Fibroblast of pulmonary artery (primary cell): ENCODE results near the gene ZNF865.

Experiments used
- DNase-seq: peaks from one replicate; pipeline ENCODE4 v3.0.0-alpha.2; 2010; ENCODE audit warnings: low read depth
- H3K4me3 ChIP-seq: replicated peaks from 2 replicates; pipeline ENCODE4 v1.5.1; 2011; ENCODE audit warnings: low read depth, mild to moderate bottlenecking, control low read depth, low read length, moderate library complexity
- CTCF ChIP-seq: IDR thresholded peaks from 2 replicates; pipeline ENCODE4 v1.5.1; 2011; ENCODE audit warnings: mild to moderate bottlenecking, control low read depth, low read length, inconsistent platforms; ENCODE audit errors: missing control alignments

Gene ZNF865

GRCh38 chr19:55650602-55651230 is 45.3 kb downstream of the ZNF865 start:
- DNase-seq = no peak
- no peak overlapping the region for H3K4me3 ChIP-seq
- no peak for TF ChIP-seq CTCF

GRCh38 chr19:55651236-55651635 is 45.8 kb downstream of the ZNF865 start:
- no peak for TF ChIP-seq CTCF
- no peak for DNase-seq
- no peak overlapping the region for H3K4me3 ChIP-seq

- TF ChIP-seq CTCF = no peak
- no peak for DNase-seq
- no peak overlapping the region for H3K4me3 ChIP-seq
Measured at GRCh38 chr19:55652311-55653128, 47.1 kb downstream of the ZNF865 start.

GRCh38 chr19:55653651-55654322 is 48.3 kb downstream of the ZNF865 start:
- peak; percentile 99 for DNase-seq
- peak; percentile 100 for TF ChIP-seq CTCF
- H3K4me3 ChIP-seq = peak overlapping the region; percentile 78

- TF ChIP-seq CTCF = no peak
- H3K4me3 ChIP-seq = peak overlapping the region; percentile 78
- peak; percentile 100 for DNase-seq
Measured at GRCh38 chr19:55654323-55654867, 48.9 kb downstream of the ZNF865 start.

GRCh38 chr19:55654868-55655647 is 49.6 kb downstream of the ZNF865 start, which contains the start of gene U2AF2:
Gene U2AF2, plus strand, starts transcription at chr19:55655035. Its CDS starts 70 bp downstream, at chr19:55655105.
- TF ChIP-seq CTCF = no peak
- peak; percentile 62 for DNase-seq
- H3K4me3 ChIP-seq = peak within 1 kb of the TSS; percentile 78
